HUES64 (cell line): Measurements from ENCODE around the gene THBS2.

Experiments
- H3K27ac ChIP-seq: 2 replicates; pipeline ENCODE4 v1.7.0; 2013; ENCODE audit warnings: low read depth, low read length, inconsistent platforms
- H3K27me3 ChIP-seq: 2 replicates; pipeline ENCODE4 v1.6.1; 2013; ENCODE audit warnings: mild to moderate bottlenecking, low read length; ENCODE audit not compliant: insufficient read depth
- H3K36me3 ChIP-seq: 2 replicates; pipeline ENCODE4 v1.6.1; 2013; ENCODE audit warnings: mild to moderate bottlenecking, low read length; ENCODE audit not compliant: insufficient read depth
- H3K4me1 ChIP-seq: 2 replicates; pipeline ENCODE4 v1.6.1; 2013; ENCODE audit warnings: mild to moderate bottlenecking, low read length, moderate library complexity; ENCODE audit not compliant: insufficient read depth
- H3K4me3 ChIP-seq: 2 replicates; pipeline ENCODE4 v1.5.1; 2013; ENCODE audit warnings: mild to moderate bottlenecking, low read length, moderate library complexity
- H3K9ac ChIP-seq: 2 replicates; pipeline ENCODE4 v1.6.1; 2013; ENCODE audit warnings: mild to moderate bottlenecking, low read depth, low read length
- H3K9me3 ChIP-seq: 2 replicates; pipeline ENCODE4 v1.6.1; 2013; ENCODE audit warnings: low read depth, low read length; ENCODE audit not compliant: insufficient read depth
- WGBS: fragments of 150-250, 120-280 bp; methylation state at CpG from one replicate; pipeline ENCODE4 v1.1.7; 2013; ENCODE audit warnings: missing lambda C conversion rate; 5-methylcytosine and 5-hydroxymethylcytosine counted together

THBS2 gene

GRCh38 chr6:169230322-169230665 is 23.4 kb downstream of the THBS2 start:
- no peak overlapping the region for H3K27ac ChIP-seq
- H3K27me3 ChIP-seq = no peaks in the 10 kb centered on the region
- no peaks in the 10 kb centered on the region for H3K9me3 ChIP-seq
- no peak overlapping the region for H3K4me3 ChIP-seq
- peaks cover 52% of the 10 kb centered on the region for H3K36me3 ChIP-seq
- H3K4me1 ChIP-seq = no peaks in the 10 kb centered on the region
- 95% methylated on average over 8 of the region's 9 CpGs for WGBS
- H3K9ac ChIP-seq = no peak overlapping the region

- Histone ChIP-seq H3K4me3 (no peak overlapping the region), H3K9ac (no peak overlapping the region), H3K27me3 (no peaks in the 10 kb centered on the region), H3K27ac (no peak overlapping the region), H3K9me3 (no peaks in the 10 kb centered on the region), H3K4me1 (no peaks in the 10 kb centered on the region), H3K36me3 (peaks cover 58% of the 10 kb centered on the region)
- WGBS = 88% methylated on average over 12 of the region's 13 CpGs
Measured at GRCh38 chr6:169229615-169230321, 23.9 kb downstream of the THBS2 start.

- H3K27me3 ChIP-seq = no peaks in the 10 kb centered on the region
- WGBS = 96% methylated on average over 15 of the region's 15 CpGs
- peaks cover 70% of the 10 kb centered on the region for H3K36me3 ChIP-seq
- 0 out of 2 replicates have a peak, but pooled peaks cover 3% of the 10 kb centered on the region for H3K9me3 ChIP-seq
- no peak overlapping the region for H3K27ac ChIP-seq
- no peak overlapping the region for H3K9ac ChIP-seq
- no peak overlapping the region for H3K4me3 ChIP-seq
- H3K4me1 ChIP-seq = no peaks in the 10 kb centered on the region
Measured at GRCh38 chr6:169227116-169227515, 26.5 kb downstream of the THBS2 start.

GRCh38 chr6:169225887-169226286 is 27.8 kb downstream of the THBS2 start:
- no peaks in the 10 kb centered on the region for H3K4me1 ChIP-seq
- H3K4me3 ChIP-seq = no peak overlapping the region
- H3K36me3 ChIP-seq = peaks cover 82% of the 10 kb centered on the region
- H3K27ac ChIP-seq = no peak overlapping the region
- H3K27me3 ChIP-seq = no peaks in the 10 kb centered on the region
- H3K9me3 ChIP-seq = 0 out of 2 replicates have a peak, but pooled peaks cover 8% of the 10 kb centered on the region
- H3K9ac ChIP-seq = no peak overlapping the region
- 93% methylated on average over 11 of the region's 11 CpGs for WGBS

GRCh38 chr6:169225131-169225576 is 28.5 kb downstream of the THBS2 start:
- no peak overlapping the region for H3K4me3 ChIP-seq
- no peaks in the 10 kb centered on the region for H3K4me1 ChIP-seq
- H3K36me3 ChIP-seq = peaks cover 84% of the 10 kb centered on the region
- H3K27ac ChIP-seq = no peak overlapping the region
- 96% methylated on average over 23 of the region's 23 CpGs for WGBS
- no peaks in the 10 kb centered on the region for H3K27me3 ChIP-seq
- H3K9ac ChIP-seq = no peak overlapping the region
- 0 out of 2 replicates have a peak, but pooled peaks cover 8% of the 10 kb centered on the region for H3K9me3 ChIP-seq

- no peak overlapping the region for H3K27ac ChIP-seq
- peaks cover 88% of the 10 kb centered on the region for H3K36me3 ChIP-seq
- no peak overlapping the region for H3K4me3 ChIP-seq
- WGBS = 96% methylated on average over 9 of the region's 9 CpGs
- H3K9me3 ChIP-seq = 0 out of 2 replicates have a peak, but pooled peaks cover 8% of the 10 kb centered on the region
- no peaks in the 10 kb centered on the region for H3K4me1 ChIP-seq
- no peaks in the 10 kb centered on the region for H3K27me3 ChIP-seq
- no peak overlapping the region for H3K9ac ChIP-seq
Measured at GRCh38 chr6:169224716-169225115, 28.9 kb downstream of the THBS2 start.

- 85% methylated on average over 10 of the region's 10 CpGs for WGBS
- H3K27me3 ChIP-seq = no peaks in the 10 kb centered on the region
- no peak overlapping the region for H3K4me3 ChIP-seq
- H3K9ac ChIP-seq = no peak overlapping the region
- 0 out of 2 replicates have a peak, but pooled peaks cover 8% of the 10 kb centered on the region for H3K9me3 ChIP-seq
- H3K27ac ChIP-seq = no peak overlapping the region
- H3K4me1 ChIP-seq = no peaks in the 10 kb centered on the region
- peaks cover 90% of the 10 kb centered on the region for H3K36me3 ChIP-seq
Measured at GRCh38 chr6:169224185-169224695, 29.4 kb downstream of the THBS2 start.

GRCh38 chr6:169223006-169223405 is 30.6 kb downstream of the THBS2 start:
- 0 out of 2 replicates have a peak, but pooled peaks cover 8% of the 10 kb centered on the region for H3K9me3 ChIP-seq
- no peak overlapping the region for H3K27ac ChIP-seq
- no peaks in the 10 kb centered on the region for H3K27me3 ChIP-seq
- H3K36me3 ChIP-seq = peaks cover 86% of the 10 kb centered on the region
- H3K4me3 ChIP-seq = no peak overlapping the region
- WGBS = 96% methylated on average over 9 of the region's 9 CpGs
- H3K9ac ChIP-seq = no peak overlapping the region
- no peaks in the 10 kb centered on the region for H3K4me1 ChIP-seq

- Histone ChIP-seq H3K4me3 (no peak overlapping the region), H3K4me1 (no peaks in the 10 kb centered on the region)
- 98% methylated on average over 24 of the region's 24 CpGs for WGBS
Measured at GRCh38 chr6:169222126-169222525, 31.5 kb downstream of the THBS2 start.

GRCh38 chr6:169221264-169221663 is 32.4 kb downstream of the THBS2 start:
- H3K27ac ChIP-seq = no peak overlapping the region
- no peaks in the 10 kb centered on the region for H3K4me1 ChIP-seq
- no peaks in the 10 kb centered on the region for H3K27me3 ChIP-seq
- H3K9me3 ChIP-seq = 0 out of 2 replicates have a peak, but pooled peaks cover 8% of the 10 kb centered on the region
- no peak overlapping the region for H3K9ac ChIP-seq
- H3K36me3 ChIP-seq = peaks cover 79% of the 10 kb centered on the region
- no peak overlapping the region for H3K4me3 ChIP-seq
- WGBS = 92% methylated on average over 7 of the region's 7 CpGs

More at GRCh38 chr6:169222126-169222525, 31.5 kb downstream of the THBS2 start:
- Histone ChIP-seq H3K9me3 (0 out of 2 replicates have a peak, but pooled peaks cover 8% of the 10 kb centered on the region), H3K36me3 (peaks cover 86% of the 10 kb centered on the region), H3K27me3 (no peaks in the 10 kb centered on the region), H3K27ac (no peak overlapping the region), H3K9ac (no peak overlapping the region)

- Histone ChIP-seq H3K9me3 (0 out of 2 replicates have a peak, but pooled peaks cover 8% of the 10 kb centered on the region), H3K27me3 (no peaks in the 10 kb centered on the region), H3K9ac (no peak overlapping the region), H3K4me1 (no peaks in the 10 kb centered on the region), H3K27ac (no peak overlapping the region), H3K4me3 (no peak overlapping the region), H3K36me3 (peaks cover 70% of the 10 kb centered on the region)
- WGBS = 94% methylated on average over 15 of the region's 15 CpGs
Measured at GRCh38 chr6:169220068-169220964, 33.3 kb downstream of the THBS2 start.
